HG03095 (cell line): Measurements from ENCODE around the gene RICTOR.
"Not testable (repeated sequence)": the region's sequence is repeated elsewhere in the genome, so short reads cannot be mapped to it uniquely, and the experiment has no call there.

ENCODE experiments used
- ATAC-seq: cut with Tn5 transposase; IDR thresholded peaks from one replicate; pipeline ENCODE4 v1.9.1; 2021; ENCODE audit warnings: moderate library complexity; ENCODE audit not compliant: unreplicated experiment

The RICTOR gene

DNA sequence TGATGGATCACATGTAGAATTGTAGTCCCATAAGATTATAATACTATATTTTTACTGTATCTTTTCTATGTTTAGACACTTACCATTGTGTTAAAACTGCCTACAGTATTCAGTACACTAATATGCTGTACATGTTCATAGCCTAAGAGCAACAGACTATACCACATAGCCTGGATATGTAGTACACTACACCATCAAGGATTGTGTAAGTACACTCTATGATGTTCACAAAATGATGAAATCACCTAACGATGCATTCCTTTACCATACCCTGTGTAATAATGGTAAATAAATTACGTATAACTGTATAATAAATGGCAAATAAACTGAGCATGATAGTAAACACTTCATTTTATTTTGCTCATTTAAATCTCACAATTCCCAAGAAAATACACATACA, 60.3 kb downstream of the RICTOR start:
- ATAC-seq, result no peak

DNA sequence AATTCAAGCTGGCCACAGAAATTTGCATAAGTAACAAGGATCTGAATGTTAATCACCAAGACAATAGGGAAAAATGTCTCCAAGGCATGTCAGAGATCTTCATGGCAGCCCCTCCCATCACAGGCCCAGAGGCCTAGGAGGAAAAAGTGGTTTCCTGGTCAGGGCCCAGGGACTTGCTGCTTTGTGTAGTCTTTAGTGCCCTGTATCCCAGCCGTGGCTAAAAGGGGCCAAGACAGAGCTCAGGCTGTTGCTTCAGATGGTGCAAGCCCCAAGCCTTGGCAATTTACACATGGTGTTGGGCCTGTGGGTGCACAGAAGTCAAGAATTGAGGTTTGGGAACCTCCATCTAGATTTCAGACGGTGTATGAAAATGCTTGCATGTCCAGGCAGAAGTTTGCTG, 63.2 kb downstream of the RICTOR start:
- ATAC-seq, result not testable (repeated sequence)

GRCh38 chr5:39009981-39010380, 64.2 kb downstream of the RICTOR start:
- ATAC-seq, result no peak

GRCh38 chr5:39009280-39009679, 64.9 kb downstream of the RICTOR start:
- ATAC-seq, result no peak

DNA sequence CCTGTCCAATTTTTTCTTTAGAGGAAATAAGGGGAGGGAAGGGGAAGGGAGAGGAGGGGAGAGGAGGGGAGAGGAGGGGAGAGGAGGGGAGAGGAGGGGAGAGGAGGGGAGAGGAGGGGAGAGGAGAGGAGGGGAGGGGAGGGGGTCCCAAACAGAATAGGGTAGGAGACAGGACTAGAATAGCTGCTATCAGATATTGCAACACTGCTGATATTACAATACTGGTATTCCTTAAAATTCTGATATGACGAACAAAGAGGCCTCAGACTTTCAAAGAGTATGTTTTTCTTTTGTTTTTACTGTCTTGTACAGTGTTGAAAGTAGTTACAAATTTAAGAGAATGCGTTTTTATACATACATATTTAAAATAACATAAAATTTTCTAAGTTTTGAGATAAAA, 67.5 kb downstream of the RICTOR start:
- no peak for ATAC-seq

DNA sequence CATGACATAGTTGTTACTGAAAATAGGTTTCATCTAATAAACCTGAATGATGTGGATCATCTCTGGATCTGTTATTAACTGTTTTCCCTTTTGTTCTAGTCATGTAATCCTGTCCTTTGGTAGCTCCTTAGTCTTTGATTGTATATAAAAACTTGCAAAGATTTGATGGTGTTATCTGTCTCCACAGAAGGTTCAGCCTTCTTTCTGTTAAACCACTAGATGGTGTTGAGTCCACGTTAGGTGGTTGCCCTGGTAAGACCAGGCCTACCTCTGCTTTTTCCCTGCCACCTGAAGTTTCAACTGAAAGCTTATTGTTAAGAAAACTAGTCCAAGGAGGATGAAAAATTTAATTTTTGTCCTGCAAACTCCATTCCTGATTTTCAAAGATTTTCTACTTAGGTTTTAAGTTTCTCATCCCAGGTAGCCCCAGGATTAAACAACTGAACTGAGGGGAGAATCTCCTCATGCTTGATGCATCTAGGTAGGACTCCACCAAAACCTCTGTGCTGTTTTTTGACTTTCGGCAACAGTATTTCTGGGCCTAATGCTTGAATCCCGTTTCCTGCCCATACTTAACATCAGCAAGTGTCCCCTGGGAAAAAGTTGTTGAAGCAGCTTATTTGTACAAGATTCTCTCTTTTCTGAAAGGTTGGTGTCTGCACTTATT, 68.5 kb downstream of the RICTOR start:
- ATAC-seq, result no peak

- no peak for ATAC-seq
Measured at GRCh38 chr5:39001683-39002082, 72.5 kb downstream of the RICTOR start.

DNA sequence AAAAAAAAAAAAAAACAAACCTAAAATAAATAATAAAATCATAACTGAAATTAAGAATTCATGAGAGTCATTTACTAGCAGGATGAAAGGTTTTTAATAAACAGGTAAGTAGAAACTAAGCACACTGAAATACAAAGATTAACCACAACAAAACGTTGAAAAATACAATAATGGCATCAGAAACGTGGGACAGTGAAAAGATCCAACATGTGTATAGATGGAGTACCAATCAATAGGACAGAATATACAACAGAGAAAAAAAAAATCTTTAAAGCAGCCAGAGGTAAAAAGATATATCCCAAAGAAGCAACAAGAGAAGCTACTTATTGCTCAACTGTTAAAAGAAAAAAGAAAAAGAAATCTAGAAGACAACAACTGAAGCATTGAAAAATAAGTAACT, 75.2 kb downstream of the RICTOR start:
- ATAC-seq, result no peak

DNA sequence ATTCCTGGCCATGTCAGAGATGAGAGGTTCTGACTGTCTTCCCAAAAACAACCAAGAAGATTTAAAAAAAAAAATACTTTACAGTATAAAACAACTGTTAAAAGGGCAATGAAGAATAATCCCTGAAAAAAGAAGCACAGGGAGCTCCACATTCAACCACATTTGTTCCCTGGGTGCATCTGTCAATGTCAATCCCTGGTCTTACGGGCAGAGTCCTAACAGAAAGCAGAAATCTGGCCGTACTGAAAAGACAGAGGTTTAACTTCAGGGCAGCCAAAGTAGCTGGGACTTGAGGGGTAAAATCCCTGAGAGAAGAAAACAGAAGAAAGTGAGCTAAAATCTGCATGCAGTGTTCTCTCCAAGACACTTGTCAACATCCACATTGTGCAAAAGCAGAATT, 76.6 kb downstream of the RICTOR start:
- no peak for ATAC-seq

DNA sequence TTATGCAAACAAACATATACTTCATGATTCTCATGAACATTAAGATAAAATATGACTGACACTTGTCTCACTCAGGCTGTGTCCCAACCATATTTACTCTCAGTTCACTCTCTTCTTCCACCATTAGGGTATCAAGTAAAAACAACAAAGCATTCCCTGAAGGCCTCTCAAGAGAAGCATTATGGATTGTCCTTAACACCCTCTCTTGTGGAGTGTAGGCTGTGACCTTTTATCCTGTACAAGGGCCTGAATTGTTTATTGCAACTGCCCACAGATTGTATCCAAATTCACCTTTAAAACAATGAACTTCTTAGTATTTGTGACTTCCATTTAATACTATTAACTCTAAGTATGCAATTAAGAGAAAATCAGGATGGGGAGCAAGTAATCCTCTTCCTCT, 78.1 kb downstream of the RICTOR start:
- no peak for ATAC-seq

- no peak for ATAC-seq
Measured at GRCh38 chr5:38994324-38994927, 79.8 kb downstream of the RICTOR start.

- ATAC-seq, result not testable (repeated sequence)
Measured at GRCh38 chr5:38989974-38990719, 84.1 kb downstream of the RICTOR start.

GRCh38 chr5:38985909-38986452, 88.2 kb downstream of the RICTOR start:
- ATAC-seq, result no peak

GRCh38 chr5:38979535-38979934, 94.7 kb downstream of the RICTOR start:
- ATAC-seq, result no peak

- ATAC-seq, result no peak
Measured at GRCh38 chr5:38978036-38978435, 96.2 kb downstream of the RICTOR start.

GRCh38 chr5:38968665-38969064, 105.5 kb downstream of the RICTOR start:
- ATAC-seq, result no peak

DNA sequence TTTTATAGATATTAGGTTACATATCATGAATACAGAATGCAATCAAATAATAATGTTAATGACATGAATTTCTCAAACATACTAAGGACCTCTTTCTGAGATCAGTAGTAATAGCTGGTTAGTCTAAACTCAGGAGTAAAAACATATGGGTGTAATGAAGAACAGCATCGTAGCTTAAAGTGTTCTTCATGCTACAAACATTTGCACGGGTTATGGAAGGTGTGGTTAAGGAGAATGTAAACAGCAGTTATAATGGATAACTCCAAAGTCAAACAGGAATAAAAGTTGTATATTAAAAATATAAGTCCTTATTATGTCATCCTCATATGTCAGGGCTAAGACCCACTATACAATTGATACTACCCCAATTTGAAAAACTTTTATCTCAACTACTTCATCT, 112.5 kb downstream of the RICTOR start:
- ATAC-seq, result no peak

DNA sequence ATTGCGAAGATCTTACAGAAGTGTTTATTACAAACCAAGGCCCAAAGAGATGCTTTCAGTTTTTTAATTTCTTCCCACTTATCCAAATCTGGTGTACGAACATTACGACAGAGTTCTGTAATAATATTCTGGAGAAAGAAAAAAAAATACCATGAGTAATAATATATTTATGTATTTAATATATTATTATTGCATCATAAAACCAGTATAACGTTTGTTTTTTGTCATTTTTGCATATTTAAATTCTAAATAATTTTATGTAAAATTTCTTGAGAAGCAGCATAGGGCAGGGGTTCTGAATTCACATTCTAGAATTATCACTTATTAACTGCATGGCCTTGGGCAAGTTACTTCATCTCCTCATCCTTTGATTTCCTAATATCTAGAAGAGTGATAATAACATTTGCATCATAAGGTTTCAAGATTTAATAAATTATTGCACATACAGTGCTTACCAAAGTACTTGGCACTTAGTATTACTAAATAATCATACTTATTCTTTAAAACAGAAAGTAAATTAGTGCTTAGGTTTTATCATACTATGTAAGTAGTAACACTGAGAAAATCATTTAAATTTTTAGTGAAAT, 120.7 kb downstream of the RICTOR start:
- no peak for ATAC-seq

DNA sequence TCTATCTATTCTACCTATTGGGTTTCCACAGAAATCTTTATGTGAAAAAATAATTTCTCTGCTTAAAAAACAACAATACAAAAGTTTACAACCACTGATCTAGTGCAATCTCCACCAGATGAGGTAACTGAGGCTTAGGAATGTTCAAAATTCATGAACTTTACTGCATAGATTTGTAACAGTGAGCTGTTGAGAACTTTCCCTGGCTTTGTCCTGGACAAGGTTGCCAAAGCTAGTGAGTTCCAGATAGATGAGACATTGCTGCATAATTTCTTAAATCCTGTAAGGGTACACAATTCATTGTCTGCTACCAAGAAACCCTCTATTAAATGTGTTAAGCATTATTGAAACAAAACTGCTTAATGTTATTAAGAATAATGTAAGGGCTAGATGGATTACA, 125.7 kb downstream of the RICTOR start:
- ATAC-seq, result no peak

- ATAC-seq, result no peak
Measured at GRCh38 chr5:38944282-38944681, 129.9 kb downstream of the RICTOR start.

GRCh38 chr5:38941912-38942311, 132.3 kb downstream of the RICTOR start:
- ATAC-seq, result no peak
